ENCODE results near the gene MRPL14. TPM values are rescaled to one million over a fixed set of nuclear protein-coding genes. Genes with fewer than 3 reads are reported as not detected.

Gene MRPL14
- total RNA-seq, 1 experiment from 2014 or later, result 69.6 TPM

- DNase-seq (ENCODE audit: low read depth, low spot score) (no peak), ATAC-seq (no peak)
- ChIA-PET CTCF (no interaction called here), RAD21 (ENCODE audit: low non-redundant PET in 1 of 2, low total read pairs in 2 of 2, uncharacterized antibody in 2 of 2, unreplicated experiment in 2 of 2) (interaction anchor here in 1 of 2 experiments (0.6 kb wide), 1 partner anchor 11 kb away, joined by 4 read pairs; no protein-coding TSS in a partner anchor), POLR2A (no interaction called here)
- no TSS peak for BruUV-seq (replicated peaks)
- Histone ChIP-seq H3K9me2 (ENCODE audit: insufficient read depth) (no peaks in the 10 kb centered on the region), H3K27ac (ENCODE audit: low read depth, low read length) (no peak overlapping the region), H3K36me3 (ENCODE audit: control insufficient read depth in 1 of 2, insufficient read depth in 2 of 2, low read length in 2 of 2) (0 out of 4 replicates have a peak, but pooled peaks cover 0 to 2% of the 10 kb centered on the region in 2 experiments), H3K27me3 (ENCODE audit: insufficient read depth, low read length) (no peaks in the 10 kb centered on the region), H3K4me1 (ENCODE audit: control insufficient read depth in 1 of 2, insufficient read depth in 2 of 2, low read length in 2 of 2) (peaks cover 4 to 6% of the 10 kb centered on the region in 2 experiments; a peak in 3 of 4 replicates), H3K4me3 (replicated peaks in 1 of 2; ENCODE audit: low read depth in 1 of 2, low read length in 2 of 2) (no peak overlapping the region), H3K9me3 (ENCODE audit: control insufficient read depth in 1 of 2, insufficient read depth in 1 of 2, low read depth in 1 of 2, low read length in 2 of 2) (no peaks in the 10 kb centered on the region), H2AFZ (ENCODE audit: low read depth, low read length, poor library complexity, severe bottlenecking) (no peak overlapping the region), H4K20me1 (ENCODE audit: insufficient read depth) (no peaks in the 10 kb centered on the region), H3K79me2 (ENCODE audit: insufficient read depth, low read length) (no peaks in the 10 kb centered on the region), H3K4me2 (ENCODE audit: low read length) (no peak overlapping the region), H3K9ac (ENCODE audit: low read length) (no peak overlapping the region)
- intact Hi-C loops (cut with micrococcal nuclease), result no loop called here
- TF ChIP-seq SRF (IDR thresholded peaks at IDR 0.05; ENCODE audit: low read depth) (no peak), EGR1 (IDR thresholded peaks at IDR 0.05; ENCODE audit: low read depth) (no peak), SIN3A (IDR thresholded peaks at IDR 0.05; ENCODE audit: low read depth) (no peak), YY1 (IDR thresholded peaks at IDR 0.05; ENCODE audit: extremely low read depth, insufficient replicate concordance, low read depth, low read length) (no peak), TCF7L2 (IDR thresholded peaks at IDR 0.05; ENCODE audit: borderline replicate concordance, extremely low read depth, insufficient read depth, insufficient read length) (no peak), POLR2A (IDR thresholded peaks at IDR 0.05; ENCODE audit: borderline replicate concordance, extremely low read depth, insufficient read depth, insufficient read length) (no peak), MAX (IDR thresholded peaks at IDR 0.05) (no peak), EZH2phosphoT487 (IDR thresholded peaks at IDR 0.05; ENCODE audit: borderline replicate concordance) (no peak), SP1 (IDR thresholded peaks at IDR 0.05; ENCODE audit: low read depth) (no peak), ZBTB33 (IDR thresholded peaks at IDR 0.05; ENCODE audit: extremely low read depth, insufficient replicate concordance, low read length) (no peak), FOSL1 (IDR thresholded peaks at IDR 0.05; ENCODE audit: low read depth) (no peak), POLR2AphosphoS5 (IDR thresholded peaks at IDR 0.05; ENCODE audit: low read depth, low read length) (no peak), ZNF274 (IDR thresholded peaks at IDR 0.05; ENCODE audit: low read depth, low read length) (no peak)
- TF ChIP-seq, protein P1, sequence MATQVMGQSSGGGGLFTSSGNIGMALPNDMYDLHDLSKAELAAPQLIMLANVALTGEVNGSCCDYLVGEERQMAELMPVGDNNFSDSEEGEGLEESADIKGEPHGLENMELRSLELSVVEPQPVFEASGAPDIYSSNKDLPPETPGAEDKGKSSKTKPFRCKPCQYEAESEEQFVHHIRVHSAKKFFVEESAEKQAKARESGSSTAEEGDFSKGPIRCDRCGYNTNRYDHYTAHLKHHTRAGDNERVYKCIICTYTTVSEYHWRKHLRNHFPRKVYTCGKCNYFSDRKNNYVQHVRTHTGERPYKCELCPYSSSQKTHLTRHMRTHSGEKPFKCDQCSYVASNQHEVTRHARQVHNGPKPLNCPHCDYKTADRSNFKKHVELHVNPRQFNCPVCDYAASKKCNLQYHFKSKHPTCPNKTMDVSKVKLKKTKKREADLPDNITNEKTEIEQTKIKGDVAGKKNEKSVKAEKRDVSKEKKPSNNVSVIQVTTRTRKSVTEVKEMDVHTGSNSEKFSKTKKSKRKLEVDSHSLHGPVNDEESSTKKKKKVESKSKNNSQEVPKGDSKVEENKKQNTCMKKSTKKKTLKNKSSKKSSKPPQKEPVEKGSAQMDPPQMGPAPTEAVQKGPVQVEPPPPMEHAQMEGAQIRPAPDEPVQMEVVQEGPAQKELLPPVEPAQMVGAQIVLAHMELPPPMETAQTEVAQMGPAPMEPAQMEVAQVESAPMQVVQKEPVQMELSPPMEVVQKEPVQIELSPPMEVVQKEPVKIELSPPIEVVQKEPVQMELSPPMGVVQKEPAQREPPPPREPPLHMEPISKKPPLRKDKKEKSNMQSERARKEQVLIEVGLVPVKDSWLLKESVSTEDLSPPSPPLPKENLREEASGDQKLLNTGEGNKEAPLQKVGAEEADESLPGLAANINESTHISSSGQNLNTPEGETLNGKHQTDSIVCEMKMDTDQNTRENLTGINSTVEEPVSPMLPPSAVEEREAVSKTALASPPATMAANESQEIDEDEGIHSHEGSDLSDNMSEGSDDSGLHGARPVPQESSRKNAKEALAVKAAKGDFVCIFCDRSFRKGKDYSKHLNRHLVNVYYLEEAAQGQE (IDR thresholded peaks at IDR 0.05; ENCODE audit: low read depth), result no peak
- TF ChIP-seq, protein P2, sequence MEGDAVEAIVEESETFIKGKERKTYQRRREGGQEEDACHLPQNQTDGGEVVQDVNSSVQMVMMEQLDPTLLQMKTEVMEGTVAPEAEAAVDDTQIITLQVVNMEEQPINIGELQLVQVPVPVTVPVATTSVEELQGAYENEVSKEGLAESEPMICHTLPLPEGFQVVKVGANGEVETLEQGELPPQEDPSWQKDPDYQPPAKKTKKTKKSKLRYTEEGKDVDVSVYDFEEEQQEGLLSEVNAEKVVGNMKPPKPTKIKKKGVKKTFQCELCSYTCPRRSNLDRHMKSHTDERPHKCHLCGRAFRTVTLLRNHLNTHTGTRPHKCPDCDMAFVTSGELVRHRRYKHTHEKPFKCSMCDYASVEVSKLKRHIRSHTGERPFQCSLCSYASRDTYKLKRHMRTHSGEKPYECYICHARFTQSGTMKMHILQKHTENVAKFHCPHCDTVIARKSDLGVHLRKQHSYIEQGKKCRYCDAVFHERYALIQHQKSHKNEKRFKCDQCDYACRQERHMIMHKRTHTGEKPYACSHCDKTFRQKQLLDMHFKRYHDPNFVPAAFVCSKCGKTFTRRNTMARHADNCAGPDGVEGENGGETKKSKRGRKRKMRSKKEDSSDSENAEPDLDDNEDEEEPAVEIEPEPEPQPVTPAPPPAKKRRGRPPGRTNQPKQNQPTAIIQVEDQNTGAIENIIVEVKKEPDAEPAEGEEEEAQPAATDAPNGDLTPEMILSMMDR (IDR thresholded peaks at IDR 0.05 in 2 of 3, conservative IDR thresholded peaks at IDR 0.05 in 1 of 3; ENCODE audit: borderline replicate concordance in 1 of 3, insufficient read depth in 1 of 3, low read depth in 2 of 3, low read length in 2 of 3), result no peak
- TF ChIP-seq, protein P3, sequence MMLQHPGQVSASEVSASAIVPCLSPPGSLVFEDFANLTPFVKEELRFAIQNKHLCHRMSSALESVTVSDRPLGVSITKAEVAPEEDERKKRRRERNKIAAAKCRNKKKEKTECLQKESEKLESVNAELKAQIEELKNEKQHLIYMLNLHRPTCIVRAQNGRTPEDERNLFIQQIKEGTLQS (IDR thresholded peaks at IDR 0.05), result no peak
Observed at GRCh38 chr6:44091981-44092884, 35.0 kb downstream of the MRPL14 start.

All from HCT116 (cell line).